ENCODE results near the gene AKT3. TPM values are rescaled to one million over a fixed set of nuclear protein-coding genes. Genes with fewer than 3 reads are reported as not detected.

AKT3 gene
- total and polyA plus RNA-seq, 2 of the 8 experiments (the other 6 are each of a cell fraction or from before 2014, with no cell fraction given) = 6.0 to 36.4 TPM

DNA sequence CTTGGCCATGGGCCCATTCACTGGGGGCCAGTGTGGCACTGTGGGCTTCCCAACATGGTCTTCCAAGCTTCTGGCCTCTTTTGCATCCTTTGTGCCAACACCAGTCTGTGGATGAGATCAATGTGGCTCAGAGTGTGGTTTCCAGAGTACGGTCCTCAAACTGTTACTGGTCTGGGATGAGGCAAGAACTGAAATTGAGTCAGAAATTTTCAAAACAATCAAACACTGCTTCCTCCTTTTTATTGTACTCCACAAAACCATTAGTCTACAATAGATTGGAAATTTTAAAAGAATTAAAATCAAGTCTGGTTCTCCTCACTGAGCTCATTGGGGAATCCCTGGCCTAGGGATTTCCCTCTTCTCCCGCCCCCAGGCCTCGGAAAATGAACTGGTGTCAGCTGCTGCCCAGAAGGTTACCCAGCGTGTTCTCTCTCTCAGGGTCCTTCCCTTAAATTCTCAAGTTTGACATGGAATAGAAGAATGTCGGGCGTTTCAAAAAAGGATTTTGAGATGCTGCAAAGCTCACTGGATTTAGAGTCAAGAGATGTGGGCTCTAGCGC, 372.2 kb downstream of the AKT3 start:
- Histone ChIP-seq H3K79me2 (ENCODE audit: control insufficient read depth in 1 of 2, insufficient read depth in 2 of 2, low read length in 2 of 2) (no peaks in the 10 kb centered on the region), H3K4me2 (ENCODE audit: insufficient read depth in 1 of 2, low read depth in 2 of 2, low read length in 2 of 2) (no peak overlapping the region), H2BK15ac (ENCODE audit: low read length) (no peak overlapping the region), H4K5ac (ENCODE audit: insufficient read length, low read depth, low read length) (no peak overlapping the region), H3K36me3 (ENCODE audit: control insufficient read depth in 2 of 4, insufficient read depth in 4 of 4, low read length in 3 of 4) (no peaks in the 10 kb centered on the region), H3K27ac (ENCODE audit: low read depth, low read length) (no peak overlapping the region), H2BK5ac (ENCODE audit: low read depth, low read length) (no peak overlapping the region), H2AFZ (ENCODE audit: low read length) (no peak overlapping the region), H2BK12ac (ENCODE audit: low read depth, low read length) (0 out of 2 replicates have a peak overlapping the region, but pooled peaks have one; percentile 60), H2BK120ac (replicated peaks; ENCODE audit: low read depth, low read length) (no peak overlapping the region), H3K23me2 (ENCODE audit: low read depth, low read length) (peaks cover 10% of the 10 kb centered on the region), H3K56ac (replicated peaks; ENCODE audit: insufficient read length, low read depth, low read length) (no peak overlapping the region), H3K4me3 (ENCODE audit: extremely low read depth in 1 of 4, insufficient read depth in 2 of 4, low read depth in 3 of 4, low read length in 4 of 4) (no peak overlapping the region), H3K9me3 (ENCODE audit: insufficient read depth in 2 of 2, low read depth in 1 of 2, low read length in 1 of 2) (no peaks in the 10 kb centered on the region), H3K4ac (replicated peaks; ENCODE audit: insufficient read length, low read depth, low read length) (no peak overlapping the region), H3K23ac (ENCODE audit: insufficient read length) (no peak overlapping the region), H3K79me1 (ENCODE audit: low read depth, low read length) (no peaks in the 10 kb centered on the region), H2AK5ac (ENCODE audit: low read depth, low read length) (no peak overlapping the region), H3K9ac (replicated peaks in 1 of 4; ENCODE audit: extremely low read depth in 1 of 4, low read depth in 3 of 4, low read length in 3 of 4) (no peak overlapping the region), H2BK20ac (ENCODE audit: low read length) (no peak overlapping the region), H3K14ac (ENCODE audit: insufficient read length) (no peak overlapping the region), H4K91ac (replicated peaks; ENCODE audit: insufficient read length, low read length) (no peak overlapping the region), H3K27me3 (replicated peaks in 1 of 4; ENCODE audit: control insufficient read depth in 3 of 4, extremely low read depth in 1 of 4, insufficient read depth in 3 of 4, low read length in 3 of 4) (peaks cover 0 to 3% (median 1%) of the 10 kb centered on the region in 4 experiments; a peak in 2 of 7 replicates), H3K18ac (ENCODE audit: extremely low read depth, low read length) (no peak overlapping the region), H4K20me1 (replicated peaks in 1 of 2; ENCODE audit: control insufficient read depth in 1 of 2, insufficient read depth in 2 of 2, low read length in 2 of 2) (no peaks in the 10 kb centered on the region), H4K8ac (ENCODE audit: extremely low read depth, insufficient read depth, low read length) (no peak overlapping the region), H3K4me1 (replicated peaks in 1 of 4; ENCODE audit: control insufficient read depth in 3 of 4, insufficient read depth in 4 of 4, low read length in 3 of 4) (peaks cover 12 to 32% (median 19%) of the 10 kb centered on the region in 4 experiments)
- DNase-seq (ENCODE audit: low read depth in 1 of 2, low spot score in 2 of 2) (no peak), FAIRE-seq (no peak)
- WGBS, 2 experiments (ENCODE audit: extremely low coverage in 1 of 2, insufficient coverage in 1 of 2, insufficient read length in 1 of 2, insufficient replicate concordance in 2 of 2, low coverage in 1 of 2, low lambda C conversion rate in 2 of 2, missing lambda C conversion rate in 1 of 2) = 92% methylated on average over 7 of the region's 7 CpGs; no CpG with 5 or more reads in 1 of the 2 experiments
- POLR2A ChIA-PET (ENCODE audit: partially characterized antibody) = no interaction called here
- CTCF ChIA-PET (ENCODE audit: partially characterized antibody) = interaction anchor here (0.9 to 3.7 kb wide), 11 partner anchors 9 to 469 kb away, joined by 3 to 15 read pairs (median 4); no protein-coding TSS in a partner anchor
- TF ChIP-seq CREB1 (IDR thresholded peaks at IDR 0.05) = no peak
- no peak for TF ChIP-seq POLR2AphosphoS5 (IDR thresholded peaks at IDR 0.05; ENCODE audit: low read depth, low read length)
- TF ChIP-seq RBBP5 (IDR thresholded peaks at IDR 0.05; ENCODE audit: borderline replicate concordance, low read depth, low read length) = no peak
- no peak for TF ChIP-seq RAD21 (IDR thresholded peaks at IDR 0.05 in 1 of 2, conservative IDR thresholded peaks at IDR 0.05 in 1 of 2; ENCODE audit: low read depth in 2 of 2, low read length in 2 of 2)
- no peak for TF ChIP-seq ZNF274 (IDR thresholded peaks at IDR 0.05; ENCODE audit: borderline replicate concordance, extremely low read depth, low read length)
- TF ChIP-seq, protein P1, sequence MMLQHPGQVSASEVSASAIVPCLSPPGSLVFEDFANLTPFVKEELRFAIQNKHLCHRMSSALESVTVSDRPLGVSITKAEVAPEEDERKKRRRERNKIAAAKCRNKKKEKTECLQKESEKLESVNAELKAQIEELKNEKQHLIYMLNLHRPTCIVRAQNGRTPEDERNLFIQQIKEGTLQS (IDR thresholded peaks at IDR 0.05; ENCODE audit: insufficient read depth, low read depth, low read length) = no peak
- TF ChIP-seq, protein P2, sequence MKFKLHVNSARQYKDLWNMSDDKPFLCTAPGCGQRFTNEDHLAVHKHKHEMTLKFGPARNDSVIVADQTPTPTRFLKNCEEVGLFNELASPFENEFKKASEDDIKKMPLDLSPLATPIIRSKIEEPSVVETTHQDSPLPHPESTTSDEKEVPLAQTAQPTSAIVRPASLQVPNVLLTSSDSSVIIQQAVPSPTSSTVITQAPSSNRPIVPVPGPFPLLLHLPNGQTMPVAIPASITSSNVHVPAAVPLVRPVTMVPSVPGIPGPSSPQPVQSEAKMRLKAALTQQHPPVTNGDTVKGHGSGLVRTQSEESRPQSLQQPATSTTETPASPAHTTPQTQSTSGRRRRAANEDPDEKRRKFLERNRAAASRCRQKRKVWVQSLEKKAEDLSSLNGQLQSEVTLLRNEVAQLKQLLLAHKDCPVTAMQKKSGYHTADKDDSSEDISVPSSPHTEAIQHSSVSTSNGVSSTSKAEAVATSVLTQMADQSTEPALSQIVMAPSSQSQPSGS (IDR thresholded peaks at IDR 0.05; ENCODE audit: low read length) = no peak
- TF ChIP-seq, protein P3, sequence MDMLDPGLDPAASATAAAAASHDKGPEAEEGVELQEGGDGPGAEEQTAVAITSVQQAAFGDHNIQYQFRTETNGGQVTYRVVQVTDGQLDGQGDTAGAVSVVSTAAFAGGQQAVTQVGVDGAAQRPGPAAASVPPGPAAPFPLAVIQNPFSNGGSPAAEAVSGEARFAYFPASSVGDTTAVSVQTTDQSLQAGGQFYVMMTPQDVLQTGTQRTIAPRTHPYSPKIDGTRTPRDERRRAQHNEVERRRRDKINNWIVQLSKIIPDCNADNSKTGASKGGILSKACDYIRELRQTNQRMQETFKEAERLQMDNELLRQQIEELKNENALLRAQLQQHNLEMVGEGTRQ (IDR thresholded peaks at IDR 0.05; ENCODE audit: low read length) = no peak
- no peak for TF ChIP-seq CBX8 (IDR thresholded peaks at IDR 0.05; ENCODE audit: borderline replicate concordance, low read depth, low read length)
- TF ChIP-seq SIRT6 (IDR thresholded peaks at IDR 0.05; ENCODE audit: low read length) = no peak

Data from H1 (cell line).